Body of pancreas (tissue), 4 donors: ENCODE measurements around the gene LGR4.

Experiments
- CTCF ChIP-seq, 7 experiments: fragments of 450-650 bp in 4 of 7; fragments of 200-600 bp in 3 of 7; sonication (generic) in 3 of 7; IDR thresholded peaks; one replicate each; pipeline ENCODE4 v1.5.1; 2016 to 2019; ENCODE audit warnings: antibody characterized with exemption in 7 of 7
- POLR2A ChIP-seq, 3 donors: fragments of 450-650 bp; IDR thresholded peaks; one replicate each; pipeline ENCODE4 v1.6.1; 2016; ENCODE audit warnings: antibody characterized with exemption in 3 of 3, mild to moderate bottlenecking in 2 of 3

DNA sequence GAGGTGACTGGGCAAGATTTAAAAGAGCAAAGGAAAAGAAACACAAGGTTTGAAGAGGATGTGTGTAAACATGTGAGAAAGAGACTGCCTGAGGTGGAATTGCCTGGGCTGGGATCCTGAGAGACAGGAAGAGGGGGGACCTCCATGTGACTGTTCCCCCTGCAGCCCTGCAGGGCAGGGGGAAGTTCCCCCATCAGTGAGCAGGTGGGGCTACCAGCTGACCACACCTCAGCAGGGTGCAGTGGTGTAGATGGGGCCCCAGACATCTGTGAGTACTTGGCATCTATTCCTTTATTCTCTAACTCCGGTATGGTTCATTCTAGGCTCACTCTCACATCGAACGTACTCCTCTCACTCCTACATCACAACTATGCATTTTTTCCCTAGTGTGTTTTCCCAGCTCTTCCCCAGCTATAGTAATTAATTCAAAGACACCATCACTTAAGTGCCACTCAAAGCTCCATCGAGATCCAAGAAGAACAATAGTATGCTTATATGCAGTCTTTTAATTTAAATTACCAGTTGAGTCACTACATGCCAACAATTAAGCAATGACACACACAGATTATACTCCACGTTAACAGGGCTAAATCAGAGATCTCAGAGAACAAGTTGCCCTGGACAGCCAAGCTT is 42.7 kb downstream of the LGR4 start:
- no peak for TF ChIP-seq CTCF (IDR thresholded peaks at IDR 0.05)
- no peak for TF ChIP-seq POLR2A (IDR thresholded peaks at IDR 0.05)
